Activated naive CD8-positive, alpha-beta T cell treated with anti-CD3 and anti-CD28 coated beads, Interleukin-2, amount 50 U/mL, for 24 hours (primary cell): Measurements from ENCODE around the gene SLC51B.

ENCODE experiments used
- ATAC-seq: fragments of 150-1000 bp; cut with Tn5 transposase; one replicate; pipeline ENCODE4 v1.10.0; 2021
- DNase-seq: peaks from one replicate; pipeline ENCODE4 v3.0.0; 2021
- H3K27ac Mint-ChIP-seq: one replicate; pipeline ENCODE4 v1.8.0; 2021; ENCODE audit warnings: mild to moderate bottlenecking, mixed read lengths
- H3K27me3 Mint-ChIP-seq: one replicate; pipeline ENCODE4 v1.8.0; 2021; ENCODE audit warnings: mixed read lengths
- H3K36me3 Mint-ChIP-seq: one replicate; pipeline ENCODE4 v1.8.0; 2021; ENCODE audit warnings: low read depth, mixed read lengths
- H3K4me1 Mint-ChIP-seq: one replicate; pipeline ENCODE4 v1.8.0; 2021; ENCODE audit warnings: mixed read lengths
- H3K4me3 Mint-ChIP-seq: one replicate; pipeline ENCODE4 v1.8.0; 2021; ENCODE audit warnings: mild to moderate bottlenecking, moderate library complexity, mixed read lengths
- H3K9me3 Mint-ChIP-seq: one replicate; pipeline ENCODE4 v1.8.0; 2021; ENCODE audit warnings: mixed read lengths

SLC51B gene

DNA sequence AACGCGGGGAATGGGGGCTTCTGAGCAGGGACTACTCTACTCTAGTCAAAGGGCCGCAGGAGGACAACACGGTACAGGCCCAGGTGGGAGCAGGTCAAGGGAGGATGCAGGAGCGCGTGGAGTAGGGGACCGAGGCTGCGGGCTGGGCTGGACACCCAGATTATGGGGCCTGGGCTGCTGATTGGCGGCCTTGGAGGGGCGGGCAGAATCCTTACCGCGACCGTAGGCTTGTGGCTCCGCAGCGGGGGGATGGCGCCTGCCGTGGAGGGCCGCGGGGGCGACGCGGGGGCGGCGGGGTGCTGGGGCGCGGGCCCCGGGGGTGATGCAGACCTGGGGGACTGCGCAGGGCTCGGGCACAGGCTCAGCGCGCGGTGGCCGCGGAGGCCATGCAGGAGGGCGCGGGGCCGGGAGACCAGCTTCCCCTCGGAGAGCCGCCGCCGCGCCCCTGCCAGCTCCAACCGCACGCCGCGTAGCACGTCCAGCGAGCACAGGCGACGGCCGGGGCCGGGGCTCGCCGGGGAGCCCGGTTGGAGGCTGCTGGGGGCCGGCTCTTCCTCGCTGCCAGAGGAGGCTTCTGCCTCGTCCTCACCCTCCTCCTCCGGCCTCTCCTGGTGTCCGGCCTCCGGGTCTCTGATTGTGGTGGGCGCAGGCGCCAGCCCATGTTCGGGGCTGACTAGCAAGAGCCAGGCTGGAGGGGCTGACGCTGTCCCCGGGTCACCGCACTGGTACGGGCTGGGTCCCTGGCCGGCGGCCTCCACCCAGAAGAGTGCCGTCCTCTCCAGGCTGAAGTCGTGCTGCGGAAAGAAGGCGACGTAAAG lies 56.9 kb downstream of the SLC51B start:
- no peak overlapping the region for H3K27ac Mint-ChIP-seq
- no peak for ATAC-seq
- H3K4me1 Mint-ChIP-seq: peaks cover 2% of the 10 kb centered on the region
- H3K36me3 Mint-ChIP-seq: peaks cover 23% of the 10 kb centered on the region
- no peaks in the 10 kb centered on the region for H3K9me3 Mint-ChIP-seq
- no peak for DNase-seq
- no peaks in the 10 kb centered on the region for H3K27me3 Mint-ChIP-seq
- no peak overlapping the region for H3K4me3 Mint-ChIP-seq

- Mint-ChIP-seq H3K4me1 (peaks cover 2% of the 10 kb centered on the region), H3K27me3 (no peaks in the 10 kb centered on the region), H3K27ac (no peak overlapping the region), H3K9me3 (no peaks in the 10 kb centered on the region), H3K36me3 (peaks cover 20% of the 10 kb centered on the region), H3K4me3 (no peak overlapping the region)
- DNase-seq: no peak
- no peak for ATAC-seq
Observed at GRCh38 chr15:65102912-65103311, 57.7 kb downstream of the SLC51B start.
